22Rv1 (cell line): Measurements from ENCODE around the gene CHST13.
"Not testable (repeated sequence)": the region's sequence is repeated elsewhere in the genome, so short reads cannot be mapped to it uniquely, and the experiment has no call there.

Source experiments
- ZFX ChIP-seq: fragments of 450-650 bp; IDR thresholded peaks from 2 replicates; pipeline ENCODE4 v1.6.1; 2017; ENCODE audit warnings: antibody characterized with exemption, borderline replicate concordance
- TF ChIP-seq, protein P1 (sequence below): fragments of 450-650 bp; IDR thresholded peaks from 2 replicates; pipeline ENCODE4 v1.5.1; 2017; ENCODE audit warnings: mild to moderate bottlenecking

- TF ChIP-seq, protein P1, sequence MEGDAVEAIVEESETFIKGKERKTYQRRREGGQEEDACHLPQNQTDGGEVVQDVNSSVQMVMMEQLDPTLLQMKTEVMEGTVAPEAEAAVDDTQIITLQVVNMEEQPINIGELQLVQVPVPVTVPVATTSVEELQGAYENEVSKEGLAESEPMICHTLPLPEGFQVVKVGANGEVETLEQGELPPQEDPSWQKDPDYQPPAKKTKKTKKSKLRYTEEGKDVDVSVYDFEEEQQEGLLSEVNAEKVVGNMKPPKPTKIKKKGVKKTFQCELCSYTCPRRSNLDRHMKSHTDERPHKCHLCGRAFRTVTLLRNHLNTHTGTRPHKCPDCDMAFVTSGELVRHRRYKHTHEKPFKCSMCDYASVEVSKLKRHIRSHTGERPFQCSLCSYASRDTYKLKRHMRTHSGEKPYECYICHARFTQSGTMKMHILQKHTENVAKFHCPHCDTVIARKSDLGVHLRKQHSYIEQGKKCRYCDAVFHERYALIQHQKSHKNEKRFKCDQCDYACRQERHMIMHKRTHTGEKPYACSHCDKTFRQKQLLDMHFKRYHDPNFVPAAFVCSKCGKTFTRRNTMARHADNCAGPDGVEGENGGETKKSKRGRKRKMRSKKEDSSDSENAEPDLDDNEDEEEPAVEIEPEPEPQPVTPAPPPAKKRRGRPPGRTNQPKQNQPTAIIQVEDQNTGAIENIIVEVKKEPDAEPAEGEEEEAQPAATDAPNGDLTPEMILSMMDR, result not testable (repeated sequence)
- not testable (repeated sequence) for TF ChIP-seq ZFX
Observed at GRCh38 chr3:126591515-126591914, 67.6 kb downstream of the CHST13 start.
